Right ventricle myocardium inferior (tissue), 1 donor: ENCODE data around the gene GSN. TPM values are rescaled to one million over a fixed set of nuclear protein-coding genes. Genes with fewer than 3 reads are reported as not detected.
A peak's percentile ranks its signal among the peaks of the same experiment; 100 is the strongest.

Source experiments
- ATAC-seq: fragments of 200-7000 bp; cut with Tn5 transposase; one replicate; pipeline ENCODE4 v1.9.1; 2020; ENCODE audit warnings: mild to moderate bottlenecking, moderate library complexity
- DNase-seq: peaks from one replicate; pipeline ENCODE4 v3.0.0; 2021; ENCODE audit errors: missing footprints
- intact Hi-C: fragments of 100-400 bp; cut with DNase I; formaldehyde crosslinking; loops from one replicate; pipeline ENCODE4 v1.11.0; 2022
- long read RNA-seq: library from polyadenylated mRNA; unstranded; transcript quantifications from one replicate; pipeline ENCODE4 v2.0.0, GENCODE V29; 2021
- total RNA-seq: library from RNA; stranded (reverse); fragmentation: NEBNext Ultra II Directional; extraction: Animal tissue kit (Norgen Biotek cat#: 25700); gene quantifications from one replicate; pipeline ENCODE4 v1.2.1, GENCODE V29; 2021
- donor health status: DM: no; HTN: yes; CAD: no; lungs with severe emphysema.

GSN gene
- 966 TPM for total RNA-seq
- long read RNA-seq, transcript GSN-204 (17 exons, 2,657 nt), result major isoform, 2,930 of 3,785 reads
- long read RNA-seq, transcript GSN-215 (17 exons, 2,428 nt), result minor isoform, 84 of 3,785 reads
- long read RNA-seq, transcript GSN-206 (17 exons, 2,311 nt), result minor isoform, 86 of 3,785 reads
- long read RNA-seq, partial matches to known transcripts, result 262 of 3,785 reads
- long read RNA-seq, other reads (novel, unspliced or antisense), result 416 of 3,785 reads

DNA sequence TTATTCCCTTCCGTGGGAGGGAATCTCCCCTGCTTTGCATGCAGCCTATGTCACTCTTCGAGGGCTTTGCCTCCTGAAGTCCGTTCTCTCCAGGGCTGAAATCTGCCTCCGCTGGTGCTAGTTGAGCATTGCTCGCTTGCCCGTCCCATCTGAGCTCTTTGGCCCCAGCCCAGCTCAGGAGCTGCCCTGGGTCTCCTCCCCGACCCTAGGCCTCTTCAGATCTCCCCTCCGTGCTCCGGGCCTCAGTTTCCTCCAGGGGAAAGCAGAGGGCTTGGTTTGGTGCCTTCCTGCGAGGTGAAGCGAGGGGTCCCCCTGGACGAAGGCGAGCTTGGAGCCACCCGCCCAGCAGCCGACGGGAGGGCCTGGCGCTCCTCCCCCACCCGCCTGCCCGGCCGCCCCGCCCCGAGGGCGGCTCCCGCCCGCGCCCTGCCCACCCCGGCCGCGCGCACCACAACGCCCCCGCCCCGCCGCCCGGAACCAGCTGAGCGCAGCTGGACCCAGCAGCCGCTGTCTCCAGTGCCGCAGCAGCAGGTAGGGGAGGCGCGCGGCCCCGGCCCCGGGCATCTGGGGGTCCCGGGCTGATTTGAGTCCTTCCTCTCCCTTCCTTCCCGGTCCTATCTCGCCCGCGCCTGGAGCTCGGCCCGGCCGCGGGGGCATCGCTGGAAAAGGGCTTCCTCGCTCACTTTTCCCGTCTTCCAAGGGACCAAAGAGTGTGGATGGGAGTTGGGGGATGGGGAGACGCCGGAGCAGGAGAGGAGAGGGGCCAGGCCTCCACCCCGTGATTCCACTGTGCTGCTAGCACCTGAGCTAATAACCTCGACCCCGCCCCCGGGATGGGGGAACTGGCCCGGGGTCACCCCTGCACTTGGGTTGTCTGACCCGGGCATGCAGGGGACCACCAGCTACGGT is at the start of gene GSN:
TSS of gene GSN (plus strand) at position 474 of the 909 bp plus-strand sequence. CDS start 33,810 bp downstream, outside the sequence.
- intact Hi-C loops, result loop anchor here (2.0 to 5.0 kb wide), 2 partner anchors 45 to 49 kb away; no protein-coding TSS in a partner anchor
- peak; percentile 85 for ATAC-seq
- peak; percentile 93 for DNase-seq

- intact Hi-C loops, result no loop called here
- DNase-seq, result no peak
- ATAC-seq, result no peak
These were observed 49.5 kb upstream of the GSN start for GRCh38 chr9:121218357-121219027.

GRCh38 chr9:121219530-121219929 is 48.4 kb upstream of the GSN start:
- ATAC-seq (no peak), DNase-seq (no peak)
- intact Hi-C loops, result no loop called here

- intact Hi-C loops, result no loop called here
- ATAC-seq (no peak), DNase-seq (no peak)
These were observed 46.8 kb upstream of the GSN start for GRCh38 chr9:121220996-121221663.

DNA sequence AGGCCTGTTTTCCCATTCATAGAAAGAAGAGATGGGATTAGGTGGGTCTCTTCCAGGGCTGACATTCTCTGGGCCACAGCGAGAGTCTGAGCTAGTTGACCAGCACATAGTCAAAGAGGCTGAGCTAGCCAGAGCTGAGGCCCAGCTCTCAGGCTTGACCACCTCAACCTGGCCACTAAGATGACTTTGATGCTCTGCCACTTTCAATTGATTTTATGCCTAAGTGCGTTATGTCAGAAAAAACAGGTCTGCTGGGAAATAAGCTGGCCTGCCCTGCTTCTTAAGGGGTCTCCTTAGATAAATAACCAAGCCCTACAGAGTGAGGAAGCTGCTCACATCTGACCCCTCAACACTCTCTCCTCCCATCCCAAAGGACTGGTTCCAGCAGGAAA is 46.3 kb upstream of the GSN start:
- intact Hi-C loops, result loop anchor here (2.0 kb wide), 1 partner anchor 45 kb away; no protein-coding TSS in a partner anchor
- no peak for ATAC-seq
- no peak for DNase-seq

DNA sequence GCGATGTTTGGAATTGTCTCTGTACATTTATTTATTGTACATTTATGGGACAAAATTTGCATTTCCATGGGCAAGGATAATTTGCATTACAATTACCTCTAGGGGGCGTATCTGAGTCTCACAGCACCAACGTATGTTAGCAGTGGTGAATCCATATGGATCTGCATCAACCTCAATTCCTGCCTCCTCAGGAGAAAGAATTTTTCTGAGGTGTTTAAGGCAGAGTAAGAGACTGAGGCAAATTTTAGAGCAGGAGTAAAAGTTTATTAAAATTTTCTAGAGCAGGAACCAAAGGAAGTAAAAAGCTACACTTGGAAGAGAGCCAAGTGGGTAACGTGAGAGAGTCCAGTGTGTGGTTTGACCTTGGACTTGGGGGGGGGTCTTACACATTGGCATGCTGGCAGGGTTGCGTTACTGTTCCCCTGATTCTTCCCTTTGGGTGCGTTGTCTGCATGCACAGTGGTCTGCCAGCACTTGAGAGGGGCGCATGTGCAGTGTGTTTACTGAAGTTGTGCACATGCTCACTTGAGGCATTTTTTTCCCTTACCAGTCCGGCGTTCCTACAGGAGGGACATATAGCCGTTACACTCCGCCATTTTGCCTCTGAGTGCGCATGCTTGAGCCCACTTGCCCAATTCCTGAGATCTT is 45.3 kb upstream of the GSN start:
- ATAC-seq (no peak), DNase-seq (no peak)
- intact Hi-C loops, result loop anchor here (2.0 kb wide), 1 partner anchor 44 kb away; no protein-coding TSS in a partner anchor

- ATAC-seq (no peak), DNase-seq (no peak)
- intact Hi-C loops, result no loop called here
These were observed 42.7 kb upstream of the GSN start for GRCh38 chr9:121225240-121225639.

DNA sequence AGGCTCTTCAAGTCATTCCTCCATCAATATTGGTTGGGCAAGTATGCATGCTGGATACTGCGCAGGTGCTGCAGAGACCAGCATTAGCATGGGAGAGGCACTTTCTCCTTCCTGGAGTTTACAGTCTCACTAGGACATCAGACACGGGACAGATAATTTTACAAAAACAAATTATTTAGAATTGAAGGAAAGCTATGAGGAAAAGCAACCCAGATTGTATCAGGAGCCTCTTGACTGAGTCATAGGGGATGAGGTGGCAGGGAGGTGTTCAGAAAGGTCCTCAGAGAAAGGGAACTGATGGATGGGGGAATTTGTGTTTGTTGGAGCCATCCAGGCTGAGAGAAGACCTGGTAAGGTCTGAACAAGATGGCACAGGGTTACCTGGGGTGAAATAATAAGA is 41.8 kb upstream of the GSN start:
- no peak for ATAC-seq
- intact Hi-C loops, result no loop called here
- DNase-seq, result no peak

GRCh38 chr9:121227862-121228261 is 40.1 kb upstream of the GSN start:
- DNase-seq (no peak), ATAC-seq (no peak)
- intact Hi-C loops, result no loop called here

GRCh38 chr9:121230256-121230655 is 37.7 kb upstream of the GSN start:
- ATAC-seq, result no peak
- no peak for DNase-seq
- intact Hi-C loops, result no loop called here

DNA sequence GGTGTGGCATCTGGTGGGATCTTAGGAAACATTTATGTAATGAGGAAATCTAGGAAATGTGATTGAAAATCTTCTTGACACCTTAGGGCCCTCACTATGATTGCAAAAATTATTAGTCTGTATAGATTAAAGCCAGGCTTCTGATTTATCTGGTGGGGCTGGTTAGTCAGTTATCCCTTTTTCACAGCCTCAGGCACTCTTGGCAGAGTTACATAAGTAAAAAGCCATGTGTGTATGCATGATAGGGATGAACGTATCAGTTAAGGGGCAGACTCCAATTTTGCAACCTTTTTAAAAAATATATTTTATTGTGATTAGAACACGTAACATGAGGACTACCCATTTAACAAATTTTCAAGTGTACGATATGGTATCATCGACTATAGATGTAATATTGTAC is 35.7 kb upstream of the GSN start:
- ATAC-seq (no peak), DNase-seq (no peak)
- intact Hi-C loops, result no loop called here

DNA sequence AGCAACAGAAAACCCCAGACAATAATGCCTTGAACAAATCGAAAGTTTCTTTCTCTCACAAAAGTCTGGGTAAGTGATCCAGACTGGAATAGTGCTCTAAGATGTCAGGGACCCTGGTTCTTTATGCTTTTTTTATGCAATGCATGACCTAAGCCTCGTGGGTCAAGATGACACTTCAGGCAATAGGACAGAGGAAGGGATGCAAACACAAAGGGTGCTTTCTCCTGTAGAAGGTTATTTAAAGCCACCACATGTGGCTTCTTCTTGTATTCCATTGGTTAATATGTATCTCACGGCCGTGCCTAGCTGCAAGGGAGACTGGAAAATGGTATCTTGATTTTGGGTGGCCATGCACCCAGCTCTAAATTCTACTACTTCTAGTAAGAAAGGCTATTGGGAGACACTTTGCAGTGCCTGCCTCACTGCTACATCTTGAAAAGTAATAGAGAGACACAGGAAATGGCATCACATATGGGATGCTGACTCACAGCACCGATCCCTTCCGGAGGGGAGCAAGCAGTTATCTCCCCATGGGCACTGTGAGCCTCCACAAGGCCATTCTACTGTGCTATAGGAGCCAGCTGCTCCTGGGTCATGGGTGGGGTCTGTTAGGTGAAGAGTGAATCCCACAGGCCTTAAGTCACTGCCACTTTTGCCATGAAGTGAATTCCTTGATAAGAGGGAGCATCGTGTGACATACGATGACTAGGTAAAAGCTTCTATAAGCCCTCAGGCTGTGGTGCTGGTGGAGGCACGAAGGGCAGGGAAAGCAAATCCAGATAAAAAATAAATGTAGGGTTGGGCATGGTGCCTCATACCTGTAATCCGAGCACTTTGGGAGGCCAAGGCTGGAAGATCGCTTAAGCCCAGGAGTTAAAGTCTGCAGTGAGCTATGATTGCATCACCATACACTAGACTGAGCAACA is 33.8 kb upstream of the GSN start:
- DNase-seq (no peak), ATAC-seq (no peak)
- intact Hi-C loops, result no loop called here

- DNase-seq (no peak), ATAC-seq (no peak)
- intact Hi-C loops, result no loop called here
These were observed 33.2 kb upstream of the GSN start for GRCh38 chr9:121234832-121235161.

DNA sequence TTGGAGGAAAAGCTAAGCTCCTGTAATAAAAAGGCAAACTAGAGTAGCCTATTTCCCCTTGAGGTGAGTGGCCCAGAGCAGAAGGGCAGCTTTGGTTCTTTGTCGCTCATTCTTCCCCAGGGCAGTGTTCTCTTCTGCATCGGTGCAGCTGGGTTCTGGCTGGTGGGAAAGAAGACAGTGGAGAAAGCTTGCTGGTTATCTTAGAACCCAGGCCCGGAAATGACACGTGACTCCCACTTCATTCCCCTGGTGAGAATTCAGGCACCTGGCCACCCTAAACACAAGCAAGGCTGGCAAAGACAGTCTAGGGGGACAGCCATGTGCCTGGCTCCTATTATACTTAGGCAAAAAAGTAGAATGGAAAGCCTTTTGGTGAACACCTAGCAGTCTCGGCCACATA is 32.5 kb upstream of the GSN start:
- intact Hi-C loops, result no loop called here
- no peak for ATAC-seq
- no peak for DNase-seq

GRCh38 chr9:121237916-121238315 is 30.0 kb upstream of the GSN start:
- intact Hi-C loops, result no loop called here
- ATAC-seq (no peak), DNase-seq (no peak)

DNA sequence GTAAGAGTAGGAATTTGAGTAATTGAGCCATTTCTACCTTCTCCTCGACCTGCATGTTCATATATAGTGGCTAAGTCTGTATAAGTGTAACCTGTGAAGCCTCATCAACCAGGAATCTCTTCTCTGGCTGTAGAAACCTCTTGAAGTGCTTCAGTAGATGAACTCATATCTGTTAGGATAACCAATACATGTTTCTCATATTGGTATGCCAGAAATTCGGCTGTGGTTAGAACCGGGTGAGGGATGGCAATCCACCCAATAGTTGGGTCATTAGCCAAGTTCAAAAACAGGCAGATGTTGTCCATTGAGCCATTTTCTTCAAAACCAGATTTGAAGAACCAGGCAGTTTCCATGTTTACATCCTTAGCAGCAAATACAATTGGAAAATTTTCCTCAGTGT is 28.9 kb upstream of the GSN start:
- DNase-seq, result no peak
- ATAC-seq, result no peak
- intact Hi-C loops, result no loop called here

GRCh38 chr9:121239851-121240250 is 28.1 kb upstream of the GSN start:
- intact Hi-C loops, result no loop called here
- no peak for DNase-seq
- no peak for ATAC-seq
